GM18951 (cell line): Measurements from ENCODE around the gene HBA1.
"Not testable (repeated sequence)": the region's sequence is repeated elsewhere in the genome, so short reads cannot be mapped to it uniquely, and the experiment has no call there.

Source experiments
- POLR2A ChIP-seq: IDR thresholded peaks from 4 replicates; pipeline ENCODE4 v1.6.1; 2011; ENCODE audit warnings: mild to moderate bottlenecking; ENCODE audit not compliant: insufficient read length, insufficient read depth; ENCODE audit errors: extremely low read depth
- in situ Hi-C: fragments of 300-500 bp; cut with MboI; formaldehyde crosslinking; loops from one replicate; pipeline ENCODE4 v1.12.0; 2022; ENCODE audit warnings: low sequenced_read_pairs, mixed read lengths, inconsistent platforms; ENCODE audit not compliant: unreplicated experiment

HBA1 gene

DNA sequence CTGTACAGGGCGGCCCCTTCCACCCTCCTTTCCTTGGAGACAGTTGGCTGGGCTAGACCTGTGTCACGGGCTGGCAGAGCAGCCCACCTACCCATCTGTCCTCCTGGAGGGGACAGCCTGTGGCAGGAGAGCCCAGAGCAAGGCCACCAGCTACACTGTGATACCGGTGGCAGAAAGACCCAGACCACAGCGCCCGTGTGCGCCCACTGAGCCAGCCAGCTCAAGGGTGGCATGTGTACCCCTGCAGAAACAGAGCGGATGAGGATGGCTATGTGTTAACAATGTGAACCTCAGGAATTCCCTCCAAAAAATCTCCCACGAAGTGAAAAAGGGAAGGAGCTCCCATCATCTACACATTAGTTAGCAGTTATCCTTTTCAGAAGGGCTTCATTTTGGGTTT, 10.8 kb downstream of the HBA1 start:
- in situ Hi-C loops: no loop called here
- TF ChIP-seq POLR2A: no peak

DNA sequence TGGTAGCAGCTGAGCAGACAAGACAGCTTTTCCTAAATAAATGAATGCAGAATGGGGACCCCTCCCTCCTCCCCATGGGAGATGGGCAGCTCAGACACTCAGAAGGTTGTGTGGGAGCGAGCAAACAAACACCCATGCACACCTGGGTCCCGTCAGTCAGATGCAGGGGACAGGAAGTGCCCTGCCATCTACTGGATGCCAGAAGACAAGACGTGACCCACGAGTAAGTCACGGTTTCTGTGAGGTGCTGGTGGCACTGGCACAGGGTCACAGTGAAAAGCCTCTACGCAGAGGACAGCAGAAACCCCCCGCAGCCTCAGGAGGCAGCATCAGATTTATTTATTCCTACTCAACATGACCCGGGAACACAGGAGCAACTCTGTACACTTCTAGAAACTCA, 12.2 kb downstream of the HBA1 start:
- in situ Hi-C loops: no loop called here
- no peak for TF ChIP-seq POLR2A

DNA sequence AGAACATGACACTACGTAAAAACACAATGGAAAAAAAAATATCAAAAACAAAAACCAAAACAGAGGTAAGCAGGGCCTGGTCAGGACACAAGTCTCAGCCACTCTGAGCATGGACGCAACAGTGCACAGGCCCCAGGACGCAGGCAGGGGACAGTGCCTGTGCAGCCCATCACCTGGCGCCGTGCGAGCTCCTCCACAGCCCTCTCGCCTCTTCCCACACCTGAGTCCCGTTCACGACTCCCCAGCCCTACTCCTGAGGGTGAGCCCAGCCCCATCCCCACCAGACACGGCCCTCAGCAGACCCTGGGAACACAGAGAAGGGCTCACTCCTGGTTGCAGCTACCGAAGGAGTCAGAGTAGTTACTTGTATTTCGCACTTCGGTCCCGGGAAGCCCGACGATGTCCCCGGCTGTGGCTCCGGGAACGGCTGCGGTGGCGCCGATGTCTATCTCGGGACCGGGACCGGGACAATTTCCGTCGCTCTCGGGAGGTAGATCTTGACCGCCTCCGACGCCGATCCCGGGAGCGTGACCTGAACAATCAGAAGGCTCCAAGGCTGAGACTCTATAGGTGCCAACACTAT, 13.2 kb downstream of the HBA1 start:
- in situ Hi-C loops: no loop called here
- TF ChIP-seq POLR2A: no peak

DNA sequence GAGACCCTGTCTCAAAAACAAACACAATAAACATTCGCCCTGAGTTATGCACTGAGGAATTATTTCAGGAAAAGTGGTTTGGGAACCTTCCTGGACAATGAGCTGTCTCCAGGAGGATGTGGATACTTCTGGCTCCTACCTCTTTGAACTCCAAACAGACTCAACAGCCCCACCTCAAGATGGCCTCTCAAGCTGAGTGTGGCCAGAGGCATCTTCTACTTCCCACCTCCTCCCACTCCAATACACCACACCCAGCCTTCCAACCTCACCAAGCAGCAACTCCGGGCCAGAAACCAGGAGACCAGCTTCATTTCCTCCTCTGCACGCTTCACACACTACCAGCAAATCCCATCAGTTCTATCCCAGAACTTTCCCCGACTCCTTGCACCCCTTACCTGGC, 15.4 kb downstream of the HBA1 start:
- no peak for TF ChIP-seq POLR2A
- in situ Hi-C loops: no loop called here

DNA sequence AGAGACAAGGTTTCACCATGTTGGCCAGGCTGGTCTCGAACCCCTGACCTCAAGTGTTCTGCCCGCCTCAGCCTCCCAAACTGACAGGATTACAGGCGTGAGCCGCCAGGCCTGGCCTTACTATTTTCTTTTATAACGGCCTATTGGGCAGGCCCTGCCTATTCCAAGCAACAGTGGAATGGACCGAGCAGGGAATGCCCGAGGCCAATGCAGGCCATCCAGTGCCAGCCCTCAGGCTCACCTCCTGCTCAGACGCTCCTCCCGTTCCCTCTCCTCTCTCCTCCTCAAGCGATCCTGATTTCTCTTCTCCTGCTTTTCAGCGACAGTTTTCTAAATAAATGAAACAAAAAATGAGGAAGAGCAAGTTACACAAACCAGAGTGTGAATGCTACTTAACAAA, 16.2 kb downstream of the HBA1 start:
- in situ Hi-C loops: no loop called here
- no peak for TF ChIP-seq POLR2A

DNA sequence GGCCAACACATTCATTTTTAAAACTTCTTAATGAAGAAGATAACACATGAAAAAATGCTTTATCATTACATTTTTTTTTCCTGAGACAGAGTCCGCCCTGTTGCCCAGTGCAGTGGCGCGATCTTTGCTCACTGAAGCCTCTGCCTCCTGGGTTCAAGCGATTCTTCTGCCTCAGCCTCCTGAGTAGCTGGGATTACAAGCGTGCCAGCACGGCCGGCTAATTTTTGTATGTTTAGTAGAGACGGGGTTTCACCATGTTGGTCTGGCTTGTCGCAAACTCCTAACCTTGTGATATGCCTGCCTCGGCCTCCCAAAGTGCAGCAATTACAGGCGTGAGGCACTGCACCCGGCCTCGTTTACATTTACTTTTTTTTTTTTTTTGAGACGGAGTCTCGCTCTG, 17.0 kb downstream of the HBA1 start:
- in situ Hi-C loops: no loop called here
- no peak for TF ChIP-seq POLR2A

DNA sequence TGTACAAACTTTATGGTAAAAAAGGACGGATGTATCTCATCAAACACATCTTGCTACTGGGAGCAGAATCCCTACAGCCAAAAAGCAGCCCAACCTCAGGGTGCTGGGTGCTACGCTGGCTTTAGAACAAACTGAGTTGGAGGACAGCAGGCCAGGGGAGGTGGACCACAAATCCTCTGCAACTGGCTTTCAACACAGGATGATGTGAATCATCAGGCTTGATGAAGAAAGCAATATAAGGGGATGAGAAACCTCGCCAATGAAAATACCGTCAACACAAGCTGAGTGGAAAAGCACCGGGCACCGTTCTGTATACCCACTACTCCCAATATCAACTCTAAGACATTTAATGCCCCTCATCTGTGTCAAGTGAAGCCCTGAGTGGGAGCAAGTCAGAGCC, 18.0 kb downstream of the HBA1 start:
- in situ Hi-C loops: no loop called here
- TF ChIP-seq POLR2A: no peak

DNA sequence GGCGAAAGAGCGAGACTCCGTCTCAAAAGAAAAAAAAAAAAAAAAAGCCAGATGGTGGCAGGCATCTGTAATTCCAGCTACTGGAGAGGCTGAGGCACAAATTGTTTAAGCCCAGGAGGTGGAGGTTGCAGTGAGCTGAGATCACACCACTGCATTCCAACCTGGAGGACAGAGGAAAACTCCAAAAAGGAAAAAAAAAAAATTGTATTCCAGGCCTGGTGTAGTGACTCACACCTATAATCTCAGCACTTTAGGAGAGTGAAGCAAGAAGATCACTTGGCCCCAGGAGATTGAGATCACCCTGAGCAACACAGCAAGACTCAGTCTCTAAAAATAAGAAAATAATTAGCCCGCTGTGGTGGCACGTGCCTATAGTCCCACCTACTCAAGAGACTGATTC, 23.9 kb downstream of the HBA1 start:
- in situ Hi-C loops: no loop called here

DNA sequence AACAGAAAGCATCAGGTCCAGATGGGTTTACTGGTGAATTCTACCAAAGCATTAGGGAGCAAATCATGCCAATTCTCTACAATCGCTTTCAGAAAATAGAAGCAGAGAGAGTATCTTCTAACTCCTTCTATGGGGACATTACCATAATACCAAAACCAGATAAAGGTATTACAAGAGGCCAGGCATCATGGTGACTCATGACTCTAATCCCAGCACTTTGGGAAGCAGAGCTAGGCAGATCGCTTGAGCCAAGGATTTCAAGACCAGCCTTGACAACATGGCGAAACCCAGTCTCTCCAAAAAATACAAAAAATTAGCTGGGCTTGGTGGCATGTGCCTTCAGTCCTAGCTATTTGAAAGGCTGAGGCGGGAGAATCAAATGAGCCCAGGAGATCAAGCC, 26.8 kb downstream of the HBA1 start:
- in situ Hi-C loops: no loop called here
- no peak for TF ChIP-seq POLR2A

More for the DNA sequence above, 23.9 kb downstream of the HBA1 start:
- TF ChIP-seq POLR2A: no peak

DNA sequence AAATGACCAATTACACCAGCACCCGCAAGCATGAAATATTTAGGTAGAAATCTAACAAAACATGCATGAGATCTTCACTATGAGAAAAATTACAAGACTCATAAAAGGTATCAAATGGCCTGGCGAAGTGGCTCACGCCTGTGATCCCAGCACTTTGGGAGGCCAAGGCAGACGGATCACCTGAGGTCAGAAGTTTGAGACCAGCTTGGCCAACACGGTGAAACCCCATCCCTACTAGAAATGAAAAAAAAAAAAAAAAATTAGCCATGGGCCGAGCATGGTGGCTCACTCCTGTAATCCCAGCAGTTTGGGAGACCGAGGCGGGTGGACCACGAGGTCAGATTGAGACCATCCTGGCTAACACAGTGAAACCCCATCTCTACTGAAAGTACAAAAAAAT, 27.6 kb downstream of the HBA1 start:
- in situ Hi-C loops: not testable (repeated sequence)

DNA sequence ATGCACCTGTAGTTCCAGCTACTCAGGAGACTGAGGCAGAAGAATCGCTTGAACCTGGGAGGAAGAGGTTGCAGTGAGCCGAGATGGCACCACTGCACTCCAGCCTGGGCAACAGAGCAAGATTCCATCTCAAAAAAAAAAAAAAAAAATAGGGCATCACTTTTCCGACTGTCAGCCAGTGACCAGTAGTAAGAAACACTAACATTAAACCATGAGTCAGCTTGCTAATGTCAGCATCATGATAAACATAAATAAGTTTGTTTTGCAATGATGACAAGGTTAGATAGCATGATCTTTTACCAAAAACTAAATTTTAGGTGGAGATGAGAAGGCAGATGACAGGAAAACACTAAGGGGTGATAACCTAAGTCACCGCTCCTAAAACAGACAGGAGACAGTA, 32.9 kb downstream of the HBA1 start:
- in situ Hi-C loops: not testable (repeated sequence)

DNA sequence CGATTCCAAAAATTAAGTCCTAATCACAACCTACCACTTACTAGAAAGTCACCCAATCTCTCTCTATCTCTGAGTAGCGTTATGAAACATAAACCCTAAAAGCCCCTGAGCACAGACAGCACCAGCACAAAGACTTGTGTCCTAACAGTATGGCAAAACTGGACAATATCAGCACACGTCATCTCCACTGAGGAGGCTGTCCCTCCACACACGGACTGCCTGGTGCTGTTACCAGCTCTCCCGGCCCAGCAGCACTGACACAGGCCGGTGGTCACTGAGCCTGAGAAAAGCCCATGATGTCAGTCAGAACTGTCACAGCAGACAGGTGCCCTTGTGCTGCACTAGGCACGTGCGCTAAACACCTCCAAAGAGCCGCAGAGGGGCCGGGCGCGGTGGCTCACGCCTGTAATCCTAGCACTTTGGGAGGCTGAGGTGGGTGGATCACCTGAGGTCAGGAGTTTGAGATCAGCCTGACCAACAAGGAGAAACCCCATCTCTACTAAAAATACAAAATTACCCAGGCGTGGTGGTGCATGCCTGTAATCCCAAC, 35.2 kb downstream of the HBA1 start:
- in situ Hi-C loops: not testable (repeated sequence)

DNA sequence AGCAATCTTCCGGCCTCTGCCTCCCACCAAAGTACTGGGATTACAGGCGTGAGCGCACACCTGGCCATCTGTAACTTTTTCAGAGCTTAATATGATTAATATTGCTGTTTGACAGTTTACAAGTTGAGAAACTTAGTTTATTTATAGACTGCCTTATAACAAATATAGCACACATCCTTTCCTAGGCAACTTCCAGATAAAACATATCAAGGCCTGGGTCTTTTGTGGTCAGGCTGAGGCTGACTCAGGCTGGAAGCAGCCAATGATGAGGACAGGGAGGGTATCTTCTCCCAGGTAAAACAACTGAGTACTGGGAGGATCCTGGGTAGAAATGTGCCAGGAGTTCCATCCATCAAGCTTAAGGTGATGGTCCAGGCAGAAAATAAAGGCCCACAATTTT, 36.5 kb downstream of the HBA1 start:
- no peak for TF ChIP-seq POLR2A
- in situ Hi-C loops: no loop called here

DNA sequence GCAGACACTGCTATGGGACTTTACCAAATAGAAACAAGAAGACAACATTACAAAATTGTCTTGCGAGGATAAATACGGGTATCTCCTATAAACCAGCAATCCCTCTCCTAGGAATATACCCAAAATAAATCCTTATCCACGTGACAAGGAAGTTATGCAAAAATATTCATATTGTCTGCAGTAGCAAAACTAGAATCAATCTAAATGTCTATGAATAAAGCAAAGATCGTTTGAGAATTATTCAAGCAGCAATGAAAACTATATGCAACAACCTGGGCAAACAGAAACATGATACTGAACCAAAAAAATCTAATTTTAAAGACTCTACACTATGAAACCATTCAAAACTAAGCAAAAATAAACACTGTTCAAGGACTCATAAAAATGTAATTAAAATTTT, 43.5 kb downstream of the HBA1 start:
- TF ChIP-seq POLR2A: no peak
- in situ Hi-C loops: no loop called here
